CD4-positive, alpha-beta T cell (primary cell): ENCODE measurements around the gene FBN1. TPM values are rescaled to one million over a fixed set of nuclear protein-coding genes. Genes with fewer than 3 reads are reported as not detected.

Experiments
- ATAC-seq: fragments of 200-7000 bp; cut with Tn5 transposase; one replicate; pipeline ENCODE4 v1.10.0; 2022; ENCODE audit warnings: mild to moderate bottlenecking; ENCODE audit not compliant: poor library complexity
- CTCF ChIA-PET: fragments of 350-600 bp; sonication (Branson Sonifier 250); formaldehyde crosslinking; loops from one replicate; lab custom pipeline; 2021; ENCODE audit warnings: antibody characterized with exemption, inconsistent platforms; lab: Charles Lee
- POLR2A ChIA-PET: fragments of 350-600 bp; sonication (Branson Sonifier 250); formaldehyde crosslinking; loops from one replicate; lab custom pipeline; 2021; ENCODE audit warnings: antibody characterized with exemption, inconsistent platforms; lab: Charles Lee
- DNase-seq, 14 experiments: peaks; one replicate each; pipeline ENCODE4 v3.0.0-alpha.2; 2013 to 2020; ENCODE audit warnings: mixed read lengths in 2 of 14
- H3K27ac ChIP-seq, 2 donors: one replicate each; pipeline versions ENCODE4 v1.5.1 to v1.7.0; 2013; ENCODE audit warnings: low read length in 2 of 2, low read depth in 1 of 2, mild to moderate bottlenecking in 1 of 2
- H3K27me3 ChIP-seq, 2 experiments: 1 replicate in 1 of 2; 2 replicates in 1 of 2; pipeline versions ENCODE4 v1.6.1 to v1.7.0; 2013; ENCODE audit warnings: low read length in 2 of 2, control low read depth in 1 of 2, mild to moderate bottlenecking in 1 of 2, moderate library complexity in 1 of 2; ENCODE audit not compliant: insufficient read depth in 2 of 2, control insufficient read depth in 1 of 2
- H3K36me3 ChIP-seq: one replicate; pipeline ENCODE4 v1.6.1; 2013; ENCODE audit warnings: low read length, control low read depth; ENCODE audit not compliant: insufficient read depth
- H3K4me1 ChIP-seq: one replicate; pipeline ENCODE4 v1.6.1; 2013; ENCODE audit warnings: low read length, control low read depth; ENCODE audit not compliant: insufficient read depth
- H3K4me3 ChIP-seq: one replicate; pipeline ENCODE4 v1.5.1; 2013; ENCODE audit warnings: mild to moderate bottlenecking, low read length, moderate library complexity
- H3K9me3 ChIP-seq, 2 experiments: 1 replicate in 1 of 2; 2 replicates in 1 of 2; pipeline versions ENCODE4 v1.6.1 to v1.7.0; 2013; ENCODE audit warnings: low read length in 2 of 2, mild to moderate bottlenecking in 2 of 2, control low read depth in 1 of 2, moderate library complexity in 1 of 2; ENCODE audit not compliant: control insufficient read depth in 1 of 2, insufficient read depth in 1 of 2
- H3K27ac Mint-ChIP-seq: one replicate; pipeline ENCODE4 v1.8.0; 2020; ENCODE audit warnings: mixed read lengths
- H3K27me3 Mint-ChIP-seq: one replicate; pipeline ENCODE4 v1.8.0; 2021; ENCODE audit warnings: mixed read lengths
- H3K36me3 Mint-ChIP-seq: one replicate; pipeline ENCODE4 v1.8.0; 2021; ENCODE audit warnings: low read depth, mixed read lengths
- H3K4me1 Mint-ChIP-seq: one replicate; pipeline ENCODE4 v1.8.0; 2021; ENCODE audit warnings: low read depth, mixed read lengths
- H3K4me3 Mint-ChIP-seq: one replicate; pipeline ENCODE4 v1.8.0; 2020; ENCODE audit warnings: mild to moderate bottlenecking, mixed read lengths
- H3K9me3 Mint-ChIP-seq: one replicate; pipeline ENCODE4 v1.8.0; 2020; ENCODE audit warnings: mixed read lengths
- intact Hi-C, 2 experiments: fragments of 100-400 bp; cut with DNase I in 1 of 2; cut with micrococcal nuclease in 1 of 2; formaldehyde crosslinking; loops; one replicate each; pipeline versions ENCODE4 v1.15.1 to v1.9.0; 2023 to 2025; cut with DNase I, micrococcal nuclease
- total RNA-seq, 174 experiments: library from RNA in 2 of 174; stranded (reverse) in 2 of 174; gene quantifications; one replicate each; pipeline ENCODE4 v1.2.3 and lab custom pipeline; 2021 to 2026
- TF ChIP-seq, protein P1 (sequence below): fragments of 200-600 bp; IDR thresholded peaks from one replicate; pipeline ENCODE4 v1.8.0; 2022; ENCODE audit warnings: antibody characterized with exemption, mild to moderate bottlenecking

The FBN1 gene
- total RNA-seq, 2 experiments from 2014 or later: 0.11 to 0.25 TPM

DNA sequence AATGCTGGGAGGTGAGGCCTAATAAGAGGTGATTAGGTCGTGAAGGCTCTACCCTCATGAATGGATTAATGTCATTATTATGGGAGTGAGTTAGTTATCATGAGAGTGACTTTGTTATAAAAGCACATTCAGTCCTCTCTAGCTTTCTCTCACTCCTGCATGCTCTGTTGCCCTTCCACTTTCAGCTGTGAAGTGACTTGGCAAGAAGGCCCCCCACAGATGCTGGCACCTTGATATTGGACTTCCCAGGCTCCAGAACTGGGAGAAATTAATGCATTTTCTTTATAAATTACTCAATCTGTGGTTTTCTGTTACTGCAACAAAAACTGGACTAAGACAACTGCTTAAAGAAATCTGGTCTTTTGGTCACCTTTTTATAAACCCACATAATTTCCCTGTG, 144.3 kb downstream of the FBN1 start:
- no peak overlapping the region for H3K27ac Mint-ChIP-seq
- H3K27me3 ChIP-seq: no peaks in the 10 kb centered on the region
- no peaks in the 10 kb centered on the region for H3K36me3 Mint-ChIP-seq
- H3K4me1 ChIP-seq: no peaks in the 10 kb centered on the region
- no peak overlapping the region for H3K27ac ChIP-seq
- no peaks in the 10 kb centered on the region for H3K4me1 Mint-ChIP-seq
- H3K27me3 Mint-ChIP-seq: no peaks in the 10 kb centered on the region
- DNase-seq (no peak), ATAC-seq (no peak)
- no peak overlapping the region for H3K4me3 Mint-ChIP-seq
- ChIA-PET CTCF (no interaction called here), POLR2A (no interaction called here)
- no peak overlapping the region for H3K4me3 ChIP-seq
- TF ChIP-seq, protein P1, sequence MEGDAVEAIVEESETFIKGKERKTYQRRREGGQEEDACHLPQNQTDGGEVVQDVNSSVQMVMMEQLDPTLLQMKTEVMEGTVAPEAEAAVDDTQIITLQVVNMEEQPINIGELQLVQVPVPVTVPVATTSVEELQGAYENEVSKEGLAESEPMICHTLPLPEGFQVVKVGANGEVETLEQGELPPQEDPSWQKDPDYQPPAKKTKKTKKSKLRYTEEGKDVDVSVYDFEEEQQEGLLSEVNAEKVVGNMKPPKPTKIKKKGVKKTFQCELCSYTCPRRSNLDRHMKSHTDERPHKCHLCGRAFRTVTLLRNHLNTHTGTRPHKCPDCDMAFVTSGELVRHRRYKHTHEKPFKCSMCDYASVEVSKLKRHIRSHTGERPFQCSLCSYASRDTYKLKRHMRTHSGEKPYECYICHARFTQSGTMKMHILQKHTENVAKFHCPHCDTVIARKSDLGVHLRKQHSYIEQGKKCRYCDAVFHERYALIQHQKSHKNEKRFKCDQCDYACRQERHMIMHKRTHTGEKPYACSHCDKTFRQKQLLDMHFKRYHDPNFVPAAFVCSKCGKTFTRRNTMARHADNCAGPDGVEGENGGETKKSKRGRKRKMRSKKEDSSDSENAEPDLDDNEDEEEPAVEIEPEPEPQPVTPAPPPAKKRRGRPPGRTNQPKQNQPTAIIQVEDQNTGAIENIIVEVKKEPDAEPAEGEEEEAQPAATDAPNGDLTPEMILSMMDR: no peak
- intact Hi-C loops: no loop called here
- H3K9me3 ChIP-seq: no peaks in the 10 kb centered on the region
- H3K36me3 ChIP-seq: no peaks in the 10 kb centered on the region
- H3K9me3 Mint-ChIP-seq: no peaks in the 10 kb centered on the region

DNA sequence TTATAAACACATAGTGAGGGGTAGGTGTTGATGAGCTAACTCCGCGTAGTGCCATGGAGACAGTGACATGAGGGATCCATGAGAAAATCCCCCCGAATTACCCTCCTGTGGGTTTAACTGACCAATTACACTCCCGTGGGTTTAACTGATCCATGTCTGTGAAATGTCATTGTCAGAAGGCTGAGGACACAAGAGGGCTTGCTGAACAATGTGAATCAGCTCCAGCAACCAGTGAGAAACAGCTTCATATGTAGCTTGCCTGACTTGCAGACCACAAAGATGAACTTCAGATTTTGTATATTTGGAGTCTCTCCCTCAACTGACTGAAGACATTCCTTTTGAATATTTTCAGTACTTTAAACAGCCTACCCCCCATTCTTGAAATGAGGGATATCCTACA, 144.9 kb downstream of the FBN1 start:
- TF ChIP-seq, protein P1: no peak
- intact Hi-C loops: no loop called here
- no peak overlapping the region for H3K4me3 Mint-ChIP-seq
- no peak overlapping the region for H3K27ac Mint-ChIP-seq
- CTCF ChIA-PET: no interaction called here
- H3K36me3 Mint-ChIP-seq: no peaks in the 10 kb centered on the region
- H3K4me1 Mint-ChIP-seq: no peaks in the 10 kb centered on the region
- Histone ChIP-seq H3K9me3 (no peaks in the 10 kb centered on the region), H3K4me3 (no peak overlapping the region), H3K27ac (no peak overlapping the region), H3K27me3 (no peaks in the 10 kb centered on the region), H3K36me3 (no peaks in the 10 kb centered on the region), H3K4me1 (no peaks in the 10 kb centered on the region)
- H3K9me3 Mint-ChIP-seq: no peaks in the 10 kb centered on the region
- H3K27me3 Mint-ChIP-seq: no peaks in the 10 kb centered on the region
- POLR2A ChIA-PET: no interaction called here
- ATAC-seq (no peak), DNase-seq (no peak)

DNA sequence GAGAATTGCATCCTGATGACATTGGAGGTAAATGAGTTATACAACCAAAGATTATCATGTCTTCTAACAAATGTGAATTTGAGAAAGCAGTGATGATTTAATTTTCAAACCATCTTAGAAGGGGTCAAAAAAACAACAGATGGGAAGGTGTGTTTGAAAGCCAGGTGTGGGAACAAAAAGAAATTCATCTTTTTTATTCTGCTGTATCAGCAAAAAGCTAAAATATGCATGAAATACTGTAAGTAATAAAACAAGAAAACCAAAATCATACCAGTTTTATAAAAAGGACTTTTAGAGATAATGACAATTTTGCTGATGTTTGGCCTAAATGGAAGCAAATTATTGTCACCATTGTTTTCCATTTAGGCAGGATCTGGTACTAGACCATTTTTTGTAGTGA, 145.5 kb downstream of the FBN1 start:
- H3K27me3 Mint-ChIP-seq: no peaks in the 10 kb centered on the region
- CTCF ChIA-PET: no interaction called here
- intact Hi-C loops: no loop called here

More for the DNA sequence above, 145.5 kb downstream of the FBN1 start:
- Histone ChIP-seq H3K27ac (no peak overlapping the region), H3K4me3 (no peak overlapping the region), H3K36me3 (no peaks in the 10 kb centered on the region), H3K27me3 (no peaks in the 10 kb centered on the region), H3K9me3 (no peaks in the 10 kb centered on the region), H3K4me1 (no peaks in the 10 kb centered on the region)
- POLR2A ChIA-PET: no interaction called here
- H3K27ac Mint-ChIP-seq: no peak overlapping the region
- H3K4me3 Mint-ChIP-seq: no peak overlapping the region
- H3K4me1 Mint-ChIP-seq: no peaks in the 10 kb centered on the region
- no peak for DNase-seq
- no peak for ATAC-seq
- TF ChIP-seq, protein P1: no peak
- no peaks in the 10 kb centered on the region for H3K9me3 Mint-ChIP-seq
- no peaks in the 10 kb centered on the region for H3K36me3 Mint-ChIP-seq
